A549 (cell line): Measurements from ENCODE around the gene PLEKHA6.

Experiments
- CEBPB ChIP-seq, 2 experiments: fragments of >200 bp in 1 of 2; sonication (Bioruptor Twin) in 1 of 2; formaldehyde crosslinking in 1 of 2; IDR thresholded peaks; 2 replicates each; pipeline ENCODE4 v1.6.1; 2012 to 2016
- CHD2 ChIP-seq: fragments of 150-350 bp; IDR thresholded peaks from 2 replicates; pipeline ENCODE4 v1.6.1; 2014; ENCODE audit warnings: low read length; ENCODE audit not compliant: partially characterized antibody
- CHD4 ChIP-seq: fragments of 200-600 bp; sonication (generic); IDR thresholded peaks from 2 replicates; pipeline ENCODE4 v1.6.1; 2016; ENCODE audit warnings: antibody characterized with exemption, mild to moderate bottlenecking, borderline replicate concordance
- CTCF ChIP-seq: fragments of >200 bp; sonication (Bioruptor Twin); formaldehyde crosslinking; IDR thresholded peaks from 3 replicates; pipeline ENCODE4 v1.5.1; 2016
- ELK1 ChIP-seq: fragments of 150-350 bp; IDR thresholded peaks from 2 replicates; pipeline ENCODE4 v1.6.1; 2014; ENCODE audit warnings: low read depth, mild to moderate bottlenecking, low read length
- EP300 ChIP-seq, 2 experiments: fragments of >200 bp; sonication (Bioruptor Twin); formaldehyde crosslinking; IDR thresholded peaks; 2 replicates in 1 of 2; 3 replicates in 1 of 2; pipeline ENCODE4 v1.6.1; 2016 to 2017
- HDAC2 ChIP-seq: fragments of 200-600 bp; sonication (generic); IDR thresholded peaks from 2 replicates; pipeline ENCODE4 v1.6.1; 2016
- HOXB5 ChIP-seq: fragments of 250-450 bp; sonication (Bioruptor Pico); IDR thresholded peaks from 2 replicates; pipeline ENCODE4 v1.5.0; 2020; ENCODE audit warnings: mild to moderate bottlenecking, moderate library complexity
- MAX ChIP-seq: IDR thresholded peaks from 2 replicates; pipeline ENCODE4 v1.6.1; 2012
- POLR2A ChIP-seq: IDR thresholded peaks from 2 replicates; pipeline ENCODE4 v1.6.1; 2012; ENCODE audit warnings: mild to moderate bottlenecking, low read length
- REST ChIP-seq: fragments of 200-600 bp; sonication (generic); IDR thresholded peaks from 2 replicates; pipeline ENCODE4 v1.6.1; 2016; ENCODE audit warnings: antibody characterized with exemption, mild to moderate bottlenecking, moderate library complexity
- USF2 ChIP-seq: fragments of 450-650 bp; IDR thresholded peaks from 2 replicates; pipeline ENCODE4 v1.6.1; 2014; ENCODE audit warnings: antibody characterized with exemption
- ZC3H11A ChIP-seq: fragments of 450-650 bp; IDR thresholded peaks from 2 replicates; pipeline ENCODE4 v1.6.1; 2014; ENCODE audit warnings: antibody characterized with exemption, mild to moderate bottlenecking
- ZSCAN20 ChIP-seq: fragments of 250-450 bp; sonication (Bioruptor Pico); IDR thresholded peaks from 2 replicates; pipeline ENCODE4 v1.8.0; 2022; ENCODE audit warnings: mild to moderate bottlenecking, moderate library complexity

GRCh38 chr1:204376465-204376864 is 16.7 kb upstream of the PLEKHA6 start:
- TF ChIP-seq POLR2A (no peak), CTCF (no peak), CHD2 (no peak), ZC3H11A (no peak), HDAC2 (no peak), MAX (no peak), REST (no peak), HOXB5 (CRISPR knock-in tag) (no peak), EP300 (IDR thresholded peaks at IDR 0.05) (no peak), CEBPB (IDR thresholded peaks at IDR 0.05) (no peak), CHD4 (no peak), ZSCAN20 (no peak), USF2 (no peak), ELK1 (no peak)
